ENCODE results near the gene NIT1. TPM values are rescaled to one million over a fixed set of nuclear protein-coding genes. Genes with fewer than 3 reads are reported as not detected.

The NIT1 gene
- total and polyA plus RNA-seq, 9 of the 15 experiments (the other 6 are each of a cell fraction or from before 2014, with no cell fraction given) = 18.4 to 76.0 (median 33.7) TPM

DNA sequence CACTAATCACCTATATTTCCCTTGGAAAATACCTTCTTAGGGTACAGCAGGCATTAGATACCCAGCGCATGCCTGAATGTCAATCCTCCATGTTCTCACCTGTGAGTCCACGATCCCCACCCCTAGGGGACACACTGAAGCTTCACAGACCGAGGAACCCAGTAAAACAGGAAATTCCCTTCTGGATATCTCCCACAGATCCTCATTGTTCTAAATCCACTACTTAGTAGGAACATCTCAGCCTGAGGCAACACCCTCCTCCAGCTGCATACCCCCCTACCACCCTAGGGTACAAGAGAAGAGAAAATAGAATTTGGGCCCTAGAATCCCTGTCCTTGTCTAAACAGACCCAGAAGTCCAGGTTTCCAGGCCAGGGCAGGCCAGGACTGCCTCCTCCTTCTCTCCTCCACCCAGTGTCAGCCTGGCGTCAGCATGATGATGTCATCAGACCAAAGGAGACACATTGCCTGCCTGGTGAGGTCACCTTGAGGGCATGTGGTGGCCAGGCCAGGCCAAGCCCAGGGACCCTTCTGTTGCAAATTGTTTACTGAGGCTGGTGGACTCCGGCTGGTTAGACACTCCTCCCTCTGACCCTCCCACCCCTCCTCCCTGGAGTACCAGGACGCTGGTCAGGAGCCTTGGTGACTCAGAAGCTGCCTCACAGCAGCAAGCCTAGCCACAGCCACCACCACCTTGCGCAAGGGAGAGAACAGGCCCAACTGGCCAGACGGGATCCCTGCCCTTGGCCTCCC lies 34.7 kb upstream of the NIT1 start (continued):
- TF ChIP-seq, protein P1, sequence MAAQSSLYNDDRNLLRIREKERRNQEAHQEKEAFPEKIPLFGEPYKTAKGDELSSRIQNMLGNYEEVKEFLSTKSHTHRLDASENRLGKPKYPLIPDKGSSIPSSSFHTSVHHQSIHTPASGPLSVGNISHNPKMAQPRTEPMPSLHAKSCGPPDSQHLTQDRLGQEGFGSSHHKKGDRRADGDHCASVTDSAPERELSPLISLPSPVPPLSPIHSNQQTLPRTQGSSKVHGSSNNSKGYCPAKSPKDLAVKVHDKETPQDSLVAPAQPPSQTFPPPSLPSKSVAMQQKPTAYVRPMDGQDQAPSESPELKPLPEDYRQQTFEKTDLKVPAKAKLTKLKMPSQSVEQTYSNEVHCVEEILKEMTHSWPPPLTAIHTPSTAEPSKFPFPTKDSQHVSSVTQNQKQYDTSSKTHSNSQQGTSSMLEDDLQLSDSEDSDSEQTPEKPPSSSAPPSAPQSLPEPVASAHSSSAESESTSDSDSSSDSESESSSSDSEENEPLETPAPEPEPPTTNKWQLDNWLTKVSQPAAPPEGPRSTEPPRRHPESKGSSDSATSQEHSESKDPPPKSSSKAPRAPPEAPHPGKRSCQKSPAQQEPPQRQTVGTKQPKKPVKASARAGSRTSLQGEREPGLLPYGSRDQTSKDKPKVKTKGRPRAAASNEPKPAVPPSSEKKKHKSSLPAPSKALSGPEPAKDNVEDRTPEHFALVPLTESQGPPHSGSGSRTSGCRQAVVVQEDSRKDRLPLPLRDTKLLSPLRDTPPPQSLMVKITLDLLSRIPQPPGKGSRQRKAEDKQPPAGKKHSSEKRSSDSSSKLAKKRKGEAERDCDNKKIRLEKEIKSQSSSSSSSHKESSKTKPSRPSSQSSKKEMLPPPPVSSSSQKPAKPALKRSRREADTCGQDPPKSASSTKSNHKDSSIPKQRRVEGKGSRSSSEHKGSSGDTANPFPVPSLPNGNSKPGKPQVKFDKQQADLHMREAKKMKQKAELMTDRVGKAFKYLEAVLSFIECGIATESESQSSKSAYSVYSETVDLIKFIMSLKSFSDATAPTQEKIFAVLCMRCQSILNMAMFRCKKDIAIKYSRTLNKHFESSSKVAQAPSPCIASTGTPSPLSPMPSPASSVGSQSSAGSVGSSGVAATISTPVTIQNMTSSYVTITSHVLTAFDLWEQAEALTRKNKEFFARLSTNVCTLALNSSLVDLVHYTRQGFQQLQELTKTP (IDR thresholded peaks at IDR 0.05; ENCODE audit: low read depth in 1 of 2, partially characterized antibody in 2 of 2) = no peak
- TF ChIP-seq BCOR (IDR thresholded peaks at IDR 0.05) (no peak), ZNF507 (tag; conservative IDR thresholded peaks at IDR 0.05) (no peak), TAF15 (IDR thresholded peaks at IDR 0.05; ENCODE audit: low read depth, low read length) (no peak), MEF2A (IDR thresholded peaks at IDR 0.05; ENCODE audit: control insufficient read depth, low read depth, low read length) (0 out of 2 replicates have a peak, but pooled peaks have one; percentile 29), ZNF121 (CRISPR knock-in tag; conservative IDR thresholded peaks at IDR 0.05) (no peak), SMAD2 (IDR thresholded peaks at IDR 0.05; ENCODE audit: low read depth, low read length) (no peak), SMARCB1 (IDR thresholded peaks at IDR 0.05; ENCODE audit: insufficient read length, low read depth) (no peak), ZNF140 (CRISPR knock-in tag; IDR thresholded peaks at IDR 0.05) (no peak), NCOA4 (IDR thresholded peaks at IDR 0.05; ENCODE audit: partially characterized antibody) (no peak), OTX1 (CRISPR knock-in tag; IDR thresholded peaks at IDR 0.05) (no peak), ZNF445 (CRISPR knock-in tag; IDR thresholded peaks at IDR 0.05; ENCODE audit: low read depth) (no peak), KAT8 (IDR thresholded peaks at IDR 0.05; ENCODE audit: low read depth) (no peak), ZC3H11A (IDR thresholded peaks at IDR 0.05; ENCODE audit: low read depth, low read length) (no peak), ZNF431 (CRISPR knock-in tag; IDR thresholded peaks at IDR 0.05) (no peak), NRF1 (conservative IDR thresholded peaks at IDR 0.05 in 1 of 2, IDR thresholded peaks at IDR 0.05 in 1 of 2) (peak; percentile 74 to 77)
- TF ChIP-seq, protein P2, sequence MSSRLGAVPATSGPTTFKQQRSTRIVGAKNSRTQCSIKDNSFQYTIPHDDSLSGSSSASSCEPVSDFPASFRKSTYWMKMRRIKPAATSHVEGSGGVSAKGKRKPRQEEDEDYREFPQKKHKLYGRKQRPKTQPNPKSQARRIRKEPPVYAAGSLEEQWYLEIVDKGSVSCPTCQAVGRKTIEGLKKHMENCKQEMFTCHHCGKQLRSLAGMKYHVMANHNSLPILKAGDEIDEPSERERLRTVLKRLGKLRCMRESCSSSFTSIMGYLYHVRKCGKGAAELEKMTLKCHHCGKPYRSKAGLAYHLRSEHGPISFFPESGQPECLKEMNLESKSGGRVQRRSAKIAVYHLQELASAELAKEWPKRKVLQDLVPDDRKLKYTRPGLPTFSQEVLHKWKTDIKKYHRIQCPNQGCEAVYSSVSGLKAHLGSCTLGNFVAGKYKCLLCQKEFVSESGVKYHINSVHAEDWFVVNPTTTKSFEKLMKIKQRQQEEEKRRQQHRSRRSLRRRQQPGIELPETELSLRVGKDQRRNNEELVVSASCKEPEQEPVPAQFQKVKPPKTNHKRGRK (tag; IDR thresholded peaks at IDR 0.05) = no peak
- TF ChIP-seq, protein P3, sequence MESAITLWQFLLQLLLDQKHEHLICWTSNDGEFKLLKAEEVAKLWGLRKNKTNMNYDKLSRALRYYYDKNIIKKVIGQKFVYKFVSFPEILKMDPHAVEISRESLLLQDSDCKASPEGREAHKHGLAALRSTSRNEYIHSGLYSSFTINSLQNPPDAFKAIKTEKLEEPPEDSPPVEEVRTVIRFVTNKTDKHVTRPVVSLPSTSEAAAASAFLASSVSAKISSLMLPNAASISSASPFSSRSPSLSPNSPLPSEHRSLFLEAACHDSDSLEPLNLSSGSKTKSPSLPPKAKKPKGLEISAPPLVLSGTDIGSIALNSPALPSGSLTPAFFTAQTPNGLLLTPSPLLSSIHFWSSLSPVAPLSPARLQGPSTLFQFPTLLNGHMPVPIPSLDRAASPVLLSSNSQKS (CRISPR knock-in tag; IDR thresholded peaks at IDR 0.05) = no peak
- TF ChIP-seq, protein P4, sequence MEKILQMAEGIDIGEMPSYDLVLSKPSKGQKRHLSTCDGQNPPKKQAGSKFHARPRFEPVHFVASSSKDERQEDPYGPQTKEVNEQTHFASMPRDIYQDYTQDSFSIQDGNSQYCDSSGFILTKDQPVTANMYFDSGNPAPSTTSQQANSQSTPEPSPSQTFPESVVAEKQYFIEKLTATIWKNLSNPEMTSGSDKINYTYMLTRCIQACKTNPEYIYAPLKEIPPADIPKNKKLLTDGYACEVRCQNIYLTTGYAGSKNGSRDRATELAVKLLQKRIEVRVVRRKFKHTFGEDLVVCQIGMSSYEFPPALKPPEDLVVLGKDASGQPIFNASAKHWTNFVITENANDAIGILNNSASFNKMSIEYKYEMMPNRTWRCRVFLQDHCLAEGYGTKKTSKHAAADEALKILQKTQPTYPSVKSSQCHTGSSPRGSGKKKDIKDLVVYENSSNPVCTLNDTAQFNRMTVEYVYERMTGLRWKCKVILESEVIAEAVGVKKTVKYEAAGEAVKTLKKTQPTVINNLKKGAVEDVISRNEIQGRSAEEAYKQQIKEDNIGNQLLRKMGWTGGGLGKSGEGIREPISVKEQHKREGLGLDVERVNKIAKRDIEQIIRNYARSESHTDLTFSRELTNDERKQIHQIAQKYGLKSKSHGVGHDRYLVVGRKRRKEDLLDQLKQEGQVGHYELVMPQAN (IDR thresholded peaks at IDR 0.05; ENCODE audit: borderline replicate concordance) = no peak

Measured in K562 (cell line).